ENCODE data around the gene NACC2.
A peak's percentile ranks its signal among the peaks of the same experiment; 100 is the strongest.

The NACC2 gene

GRCh38 chr9:136020206-136020605 lies 74.9 kb downstream of the NACC2 start:
- no peak for DNase-seq

DNA sequence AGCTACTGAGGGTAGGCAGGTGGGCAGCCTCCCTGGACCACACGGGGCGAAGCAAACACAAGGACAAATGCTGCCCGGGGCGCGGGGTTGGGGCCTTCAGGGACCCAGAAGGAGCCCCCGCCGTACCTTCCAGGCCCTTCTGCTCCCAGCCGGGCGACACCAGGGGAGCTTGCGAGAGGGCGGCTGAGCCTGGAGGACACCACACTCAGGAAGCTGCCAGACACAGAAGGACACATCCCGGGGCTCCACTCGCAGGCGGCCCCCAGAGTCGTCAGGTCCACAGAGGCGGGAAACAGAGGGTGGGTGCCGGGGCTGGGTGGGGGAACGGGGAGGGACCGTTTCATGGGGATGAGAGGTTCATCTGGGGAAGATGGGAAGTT lies 75.4 kb downstream of the NACC2 start:
- DNase-seq = no peak

DNA sequence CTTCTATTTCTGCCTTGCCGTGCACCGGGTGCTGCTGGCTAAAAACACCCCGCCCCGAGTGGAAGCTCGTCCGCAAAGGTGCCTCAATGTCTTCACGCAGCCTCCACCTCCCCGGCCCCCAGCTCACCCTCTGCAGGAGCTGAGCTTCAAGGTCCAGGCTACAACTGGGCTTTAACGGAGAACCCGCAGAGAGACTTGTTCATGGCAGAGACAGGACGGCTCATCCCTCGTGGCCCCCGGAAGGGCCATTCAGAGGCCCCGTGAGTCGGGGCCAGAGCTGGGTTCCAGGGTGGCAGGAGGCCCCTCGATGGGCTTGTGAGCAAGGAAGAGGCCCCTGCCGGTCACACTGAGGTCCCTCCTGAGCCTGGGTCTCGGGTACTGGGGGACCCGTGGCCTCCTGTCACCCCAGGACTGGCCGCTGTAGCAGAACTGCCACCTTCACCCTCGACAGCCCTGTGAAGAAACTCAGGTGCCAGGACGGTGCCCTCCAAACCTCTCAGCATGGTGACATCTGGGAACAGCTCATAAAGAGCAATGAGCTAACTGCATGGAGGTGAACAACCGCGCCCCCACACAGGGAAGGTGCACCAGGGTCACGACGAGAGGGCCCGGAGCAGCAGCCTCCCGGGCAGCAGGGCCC lies 75.9 kb downstream of the NACC2 start:
- DNase-seq = no peak

DNA sequence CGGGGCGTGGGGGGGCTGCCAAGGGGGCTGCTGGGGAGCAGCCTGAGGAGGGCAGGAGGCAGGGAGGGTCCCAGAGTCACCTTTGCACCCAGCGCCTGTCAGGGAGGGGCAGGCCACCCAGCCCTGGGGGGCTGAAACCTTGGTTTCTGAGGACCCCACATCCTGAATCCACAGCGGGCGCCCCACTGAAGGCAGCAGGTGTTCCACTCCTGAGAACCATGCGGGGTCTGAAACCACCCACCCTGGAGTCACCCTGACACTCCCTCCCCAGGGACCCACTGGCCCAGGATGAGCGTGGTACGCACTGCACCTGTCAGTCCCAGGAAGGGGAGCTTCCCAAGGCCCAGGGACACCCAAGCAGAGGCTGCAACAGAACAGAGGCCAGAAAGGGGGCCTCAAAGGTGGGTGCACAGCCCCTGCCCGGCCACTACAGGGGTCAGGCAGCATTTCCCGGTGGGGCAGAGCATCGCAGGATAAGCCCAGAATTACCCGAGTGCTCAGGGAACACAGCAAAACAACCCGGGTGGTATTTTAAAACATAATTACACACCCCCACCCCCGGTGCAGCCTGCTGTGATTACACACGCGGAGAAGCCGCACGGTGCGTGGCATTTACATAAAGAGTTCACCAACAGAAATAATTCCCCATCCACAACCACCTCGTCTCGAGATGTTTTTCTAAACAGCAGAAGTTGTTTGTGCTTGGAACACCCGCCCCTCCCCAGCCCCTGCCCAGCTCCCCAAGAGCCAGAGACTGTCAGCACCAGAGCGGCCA lies 76.6 kb downstream of the NACC2 start:
- DNase-seq = no peak

GRCh38 chr9:136017289-136018190 lies 77.5 kb downstream of the NACC2 start:
- DNase-seq = no peak

DNA sequence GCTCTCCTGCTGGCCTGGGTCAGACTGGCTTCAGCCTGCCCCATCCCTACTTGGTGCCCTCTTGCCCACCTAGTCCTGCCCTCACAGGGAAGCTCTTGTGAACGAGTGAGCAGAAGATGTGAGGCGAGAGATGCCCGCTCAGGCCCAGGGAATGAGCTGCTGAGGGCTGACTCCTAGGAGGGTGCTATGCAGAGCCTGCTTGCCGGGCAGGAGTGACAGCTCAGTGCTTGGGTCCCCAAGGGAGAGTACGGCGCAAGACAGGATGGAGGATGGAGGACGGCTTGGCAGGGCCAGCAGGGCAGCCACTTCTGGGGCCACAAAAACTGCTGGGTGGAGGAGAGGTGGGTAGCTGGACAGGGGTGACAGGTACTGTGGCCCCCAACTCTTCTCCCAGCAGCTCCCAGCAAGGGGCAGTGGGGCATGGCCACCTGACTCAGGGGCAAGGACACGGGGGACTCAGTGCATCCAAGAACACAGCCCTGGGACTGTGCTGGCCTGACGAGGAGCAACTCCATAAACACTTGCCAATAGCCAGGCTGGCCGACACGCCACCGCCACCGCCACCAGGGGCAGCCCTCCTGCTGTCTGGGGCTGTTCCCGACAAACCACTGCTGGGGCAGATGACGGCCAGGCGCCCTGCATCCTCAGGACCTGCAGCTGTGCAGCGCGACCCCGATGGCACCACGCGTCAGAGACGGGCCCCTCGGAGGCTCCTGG lies 78.4 kb downstream of the NACC2 start:
- no peak for DNase-seq

GRCh38 chr9:136015656-136016571 lies 79.2 kb downstream of the NACC2 start:
- no peak for DNase-seq

DNA sequence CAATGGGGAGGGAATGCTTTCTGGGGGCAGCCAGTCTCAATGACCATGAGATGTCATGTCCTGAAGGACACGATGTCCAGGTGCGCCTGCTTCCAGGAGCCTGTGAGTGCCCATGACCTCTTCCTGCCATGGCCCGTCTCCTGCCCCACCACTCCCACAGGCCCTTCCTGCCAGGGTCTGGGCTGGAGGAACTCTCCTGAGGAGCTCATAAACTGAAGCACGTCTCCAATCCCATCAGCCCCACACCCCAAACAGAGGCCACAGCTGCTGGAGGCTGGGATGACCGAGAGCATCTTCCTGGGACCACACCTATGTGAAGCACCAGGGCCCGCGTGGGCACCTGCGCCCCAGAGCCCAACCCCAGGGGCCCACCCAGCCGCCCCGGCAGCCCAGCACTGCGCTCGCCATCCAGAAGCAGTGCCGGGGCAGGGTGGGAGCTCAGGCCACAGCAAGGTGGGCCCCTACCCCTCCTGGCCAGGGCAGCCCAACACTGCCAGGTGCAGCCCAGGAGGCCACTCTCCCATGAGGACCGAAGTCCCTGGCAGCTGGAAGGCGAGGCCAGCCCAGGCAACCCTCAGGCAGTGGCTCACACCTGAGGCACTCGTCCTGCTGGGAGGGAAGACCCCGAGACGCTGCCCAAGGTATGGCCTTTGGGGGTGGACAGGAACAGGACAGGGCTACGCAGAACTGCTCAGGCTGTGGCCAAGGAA lies 80.0 kb downstream of the NACC2 start:
- DNase-seq = no peak

DNA sequence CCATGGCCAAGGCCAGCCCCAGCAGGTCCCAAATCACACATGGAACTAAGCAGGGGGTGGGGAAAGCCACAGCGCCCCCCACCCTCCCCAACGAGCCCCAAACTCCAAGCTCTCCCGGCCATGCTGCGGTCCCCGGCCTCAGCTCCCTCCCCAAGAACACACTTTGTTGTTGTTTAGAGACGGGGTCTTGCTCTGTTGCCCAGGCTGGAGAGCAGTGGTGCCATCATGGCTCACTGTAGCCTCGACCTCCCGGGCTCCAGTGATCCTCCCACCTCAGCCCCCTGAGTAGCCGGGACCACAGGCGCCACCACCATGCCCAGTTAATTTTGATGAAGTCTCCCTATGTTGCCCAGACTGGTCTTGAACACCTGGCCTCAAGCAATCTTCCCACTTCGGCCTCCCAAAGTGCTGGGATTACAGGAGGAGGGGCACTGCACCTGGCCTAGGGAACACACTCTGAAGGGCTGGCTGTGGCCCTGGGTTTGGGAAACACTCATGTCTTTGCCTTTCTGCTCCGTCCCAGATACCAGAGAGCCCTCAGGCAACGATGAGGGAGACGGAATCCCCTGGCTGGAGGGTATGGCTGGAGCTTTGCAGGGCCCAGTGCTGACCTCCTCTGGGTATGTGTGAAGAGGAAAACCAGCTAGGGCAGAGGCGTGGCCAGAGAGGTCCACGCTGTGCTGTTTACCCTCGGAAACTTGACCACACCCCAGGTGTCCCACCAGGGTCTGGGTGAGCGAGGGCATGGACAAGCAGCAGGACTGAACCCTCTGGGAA lies 80.8 kb downstream of the NACC2 start:
- DNase-seq = no peak

DNA sequence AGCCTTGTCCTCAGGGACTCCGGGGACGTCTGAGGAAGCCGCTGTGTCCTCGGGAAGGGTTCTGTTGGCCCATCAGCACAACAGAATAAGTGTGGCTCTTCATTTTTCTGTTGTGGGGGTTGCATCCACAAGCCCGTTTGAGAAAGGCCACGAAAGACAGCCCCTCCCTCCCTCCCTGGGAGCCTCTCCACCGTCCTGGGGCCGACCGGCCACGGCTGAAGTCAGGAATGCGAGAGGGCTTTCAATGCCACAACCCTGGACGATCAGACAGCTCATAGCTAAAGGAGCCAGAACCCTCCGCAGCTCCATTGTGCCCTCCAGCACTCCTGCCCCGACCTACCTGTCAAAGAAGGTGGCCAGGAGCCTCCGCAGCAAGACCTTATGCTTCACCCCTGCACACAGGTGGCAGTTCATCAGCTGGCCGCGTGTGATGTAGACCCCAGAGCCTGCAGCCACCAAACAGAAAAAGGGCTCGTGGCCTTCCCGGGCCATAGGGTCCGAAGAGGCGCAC lies 81.5 kb downstream of the NACC2 start:
- DNase-seq = no peak

DNA sequence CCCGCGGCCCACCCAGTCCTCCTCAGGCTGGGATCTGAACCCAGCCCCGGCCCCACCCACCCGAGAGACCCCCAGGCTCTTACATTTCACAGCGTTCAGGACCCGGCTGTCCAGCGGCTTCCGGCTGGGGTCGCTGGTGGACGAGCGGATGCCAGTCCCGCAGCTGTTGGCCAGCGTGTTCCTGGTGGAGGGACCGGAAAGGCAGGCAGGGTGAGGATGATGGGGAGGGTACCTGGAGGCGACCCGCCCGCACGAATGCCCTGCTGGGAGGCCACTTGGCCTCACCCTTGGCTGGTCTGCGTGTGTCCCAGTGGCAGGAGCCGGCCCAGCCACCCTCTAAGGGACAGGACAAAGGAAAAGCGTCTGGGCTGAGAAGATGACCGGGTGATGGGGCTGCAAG lies 82.0 kb downstream of the NACC2 start:
- no peak for DNase-seq

- DNase-seq = peak; percentile 98
Measured at GRCh38 chr9:136012651-136013050, 82.4 kb downstream of the NACC2 start.

GRCh38 chr9:136011703-136012496 lies 83.2 kb downstream of the NACC2 start:
- peak; percentile 79 for DNase-seq

DNA sequence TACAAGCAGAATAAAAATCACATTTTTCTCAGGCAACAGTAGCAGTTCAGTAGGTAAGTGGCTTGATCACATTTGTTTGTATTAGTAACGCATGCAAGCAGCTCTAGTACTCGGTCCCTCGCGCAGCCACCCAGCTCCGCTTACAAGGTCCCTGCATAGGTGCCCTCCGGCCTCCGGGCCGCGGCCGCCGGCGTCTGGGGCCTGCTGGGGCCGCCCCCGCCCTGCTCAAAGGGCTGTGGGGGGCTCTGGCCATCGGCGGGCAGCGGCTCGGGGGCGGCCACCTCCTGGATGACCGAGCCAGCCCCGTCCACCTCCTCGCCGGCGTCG lies 83.8 kb downstream of the NACC2 start:
- no peak for DNase-seq

- no peak for DNase-seq
Measured at GRCh38 chr9:136010615-136011361, 84.3 kb downstream of the NACC2 start.

- no peak for DNase-seq
Measured at GRCh38 chr9:136010176-136010575, 84.9 kb downstream of the NACC2 start.

GRCh38 chr9:136009516-136009915 lies 85.6 kb downstream of the NACC2 start:
- no peak for DNase-seq

- DNase-seq = no peak
Measured at GRCh38 chr9:136008693-136008997, 86.4 kb downstream of the NACC2 start.

All from RPMI8226 (cell line).